ENCODE results near the gene NISCH.

Gene NISCH

DNA sequence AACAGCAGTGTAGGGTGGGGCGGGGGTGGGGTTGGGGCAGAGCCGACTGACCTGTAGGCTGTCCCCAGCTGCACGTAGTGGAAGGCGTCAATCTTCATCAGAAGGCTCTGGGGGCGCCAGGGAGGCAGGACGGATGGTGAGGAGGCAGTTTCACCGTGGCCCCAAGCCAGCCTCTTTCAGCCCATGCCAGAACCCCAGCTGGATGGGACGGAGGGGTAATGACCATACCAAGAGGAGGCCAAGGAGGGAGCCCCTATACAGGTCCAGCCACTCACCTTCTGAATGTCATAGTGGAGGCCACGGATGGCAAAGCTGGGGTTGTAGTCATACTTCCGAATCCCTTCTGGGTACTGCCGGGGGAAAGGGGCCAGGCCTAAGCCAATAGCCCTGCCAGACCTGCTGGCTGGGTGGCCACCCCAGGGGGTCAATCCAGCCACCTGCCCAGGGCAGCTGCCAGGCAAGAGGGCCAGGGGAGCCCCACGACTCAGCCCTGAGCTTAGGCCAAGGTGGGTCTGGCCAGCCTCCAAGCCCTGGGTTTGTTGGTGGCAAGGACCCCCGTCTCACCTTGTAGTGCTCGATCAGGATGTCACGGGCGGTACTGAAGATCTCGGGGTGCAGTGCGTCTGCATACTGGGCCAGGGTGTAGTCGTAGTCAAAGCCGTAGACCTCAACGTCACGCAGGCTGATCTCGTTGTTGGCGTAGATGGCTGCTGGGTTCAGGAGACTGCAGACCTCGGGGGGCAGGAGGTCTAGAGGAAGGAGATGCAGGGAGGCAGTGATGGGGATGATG is 73.4 kb downstream of the NISCH start:
- DNase-seq: no peak

GRCh38 chr3:52529376-52530333 is 74.3 kb downstream of the NISCH start:
- DNase-seq: no peak

GRCh38 chr3:52530918-52531826 is 75.8 kb downstream of the NISCH start:
- no peak for DNase-seq

- DNase-seq: no peak
Observed at GRCh38 chr3:52531860-52532516, 76.6 kb downstream of the NISCH start.

DNA sequence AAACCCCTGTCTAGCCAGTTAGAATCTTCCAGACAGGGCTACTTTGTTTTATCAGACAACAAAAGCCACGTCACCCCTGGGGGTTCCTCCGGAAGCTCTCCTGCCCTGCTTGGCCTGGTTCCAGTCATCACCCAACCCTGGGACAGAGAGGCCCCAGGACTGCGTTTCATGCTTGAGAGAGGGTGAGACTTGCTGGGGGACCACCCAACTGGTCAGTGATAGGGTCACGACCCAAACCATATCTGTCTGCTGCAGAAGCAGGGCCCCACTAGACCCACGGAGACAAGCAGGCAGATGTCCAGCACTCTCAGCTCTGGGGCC is 77.1 kb downstream of the NISCH start:
- no peak for DNase-seq

DNA sequence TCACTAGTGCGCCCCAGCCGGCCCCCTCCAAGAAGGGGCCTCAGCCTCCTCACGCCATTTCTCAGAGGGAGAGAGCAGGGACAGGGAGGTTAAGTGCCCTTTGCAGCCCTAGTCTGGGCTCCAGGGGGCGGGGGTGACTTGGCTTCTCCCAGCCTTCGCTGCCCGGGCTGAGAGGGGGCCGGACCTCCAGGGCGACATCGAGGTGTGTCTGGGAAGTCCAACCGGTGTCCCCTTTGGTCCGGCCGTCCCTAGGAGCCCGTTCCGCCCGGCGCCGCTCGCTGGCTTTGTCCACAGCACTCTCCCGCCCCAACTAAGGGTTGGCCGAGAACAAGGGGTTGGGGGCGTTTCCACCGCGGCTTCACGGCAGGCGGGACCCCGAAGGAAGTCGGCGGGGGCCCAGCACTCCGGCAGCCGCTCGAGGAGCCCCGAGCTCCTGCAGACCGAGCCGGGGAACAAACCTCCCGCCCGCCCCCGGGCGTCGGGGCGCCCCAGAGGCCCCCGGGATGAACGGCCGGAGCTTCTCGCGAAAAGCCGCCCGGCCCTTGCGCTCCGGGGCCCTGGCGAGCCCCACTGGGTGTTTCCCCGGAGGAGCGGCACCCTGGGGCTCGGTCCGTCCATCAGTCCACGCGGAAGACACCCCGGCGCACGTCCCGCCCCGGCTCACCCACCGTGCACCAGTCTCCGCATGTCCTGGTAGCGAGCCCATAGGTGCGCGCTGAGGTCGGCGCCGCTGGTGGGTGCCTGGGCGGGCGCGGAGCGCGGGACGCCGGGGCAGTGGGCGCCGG is 77.6 kb downstream of the NISCH start:
- peak in 1 of 2 donors; percentile 25 for DNase-seq

DNA sequence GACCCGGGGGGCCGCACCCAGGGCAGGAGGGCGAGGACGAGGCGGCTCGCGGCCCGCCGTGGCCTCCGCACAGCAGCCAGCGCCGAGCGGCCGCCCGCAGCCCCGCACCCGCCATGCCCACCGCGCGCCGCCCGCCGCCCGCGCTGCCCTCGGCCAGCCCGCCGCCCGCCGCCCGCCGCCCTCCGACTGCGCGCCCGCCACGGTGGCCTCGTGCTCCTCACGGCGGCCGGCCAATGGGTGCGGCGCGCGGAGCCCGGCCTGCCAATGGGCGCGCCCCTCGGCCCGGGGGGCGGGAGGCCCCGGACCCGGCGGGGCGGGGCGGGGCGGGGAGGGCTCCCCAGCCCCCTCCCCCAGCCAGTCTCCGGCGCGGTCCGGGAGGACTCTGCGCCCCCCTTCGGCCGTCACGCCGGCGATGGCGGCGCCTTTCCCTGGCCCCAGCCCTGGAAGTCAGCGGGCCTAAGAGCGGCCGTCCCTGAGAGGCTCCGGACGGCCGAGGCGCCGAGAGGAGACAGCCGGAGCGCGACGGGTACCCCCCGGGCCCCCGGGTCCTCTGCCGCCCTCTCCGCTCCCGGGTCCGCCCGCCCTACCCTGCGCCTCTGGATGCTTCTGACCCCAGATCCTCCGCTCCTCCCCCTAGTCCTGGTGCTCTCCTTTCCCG is 78.3 kb downstream of the NISCH start, which contains the start of gene NT5DC2:
NT5DC2 (minus strand) TSS at position 235 of the 658 bp plus-strand sequence; CDS start at position 115, 120 bp downstream.
- peak; percentile 47 to 65 for DNase-seq

DNA sequence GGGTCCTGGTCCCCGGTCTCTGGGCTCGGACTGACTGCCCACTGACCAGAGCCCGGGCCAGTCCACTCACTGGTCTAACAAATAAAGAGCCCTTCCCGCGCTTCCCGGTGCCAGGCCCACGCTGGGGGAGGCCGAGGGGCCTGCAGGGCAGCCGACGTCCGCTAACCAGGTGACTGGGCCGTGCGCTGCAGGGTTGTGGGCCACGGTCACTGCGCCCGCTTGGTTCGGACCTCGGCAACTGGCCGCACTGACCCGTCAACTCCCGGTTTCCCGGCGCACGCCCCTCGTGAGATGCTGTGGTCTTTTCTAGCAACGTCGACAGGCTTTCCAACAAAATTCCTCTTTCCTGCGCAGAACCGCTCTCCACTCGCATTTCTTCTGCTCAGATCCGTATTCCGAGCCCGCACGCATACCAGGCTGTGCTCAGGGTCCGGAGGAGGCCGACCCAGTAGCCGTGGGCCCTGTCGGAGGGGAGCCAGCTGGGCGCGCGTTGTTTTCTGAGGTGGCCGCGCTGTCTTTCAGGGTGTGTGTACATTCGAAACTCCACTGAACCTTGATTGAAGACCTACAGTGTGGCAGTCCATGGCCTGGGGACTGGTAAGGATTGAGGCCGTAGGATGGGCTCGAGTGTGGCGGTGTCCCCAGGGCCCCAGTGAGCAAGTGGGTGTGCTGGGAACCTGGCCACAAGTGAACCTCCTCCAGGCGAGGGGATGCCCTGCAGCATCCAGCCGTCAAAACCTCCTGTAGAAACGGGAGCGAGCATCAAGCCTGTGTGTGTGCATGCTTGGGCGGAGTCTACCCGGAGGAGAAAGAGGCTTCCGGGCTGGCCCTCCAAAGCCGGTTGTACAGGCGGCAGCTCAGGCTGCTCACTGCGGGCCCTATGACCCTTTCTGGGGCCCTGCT is 79.1 kb downstream of the NISCH start:
- no peak for DNase-seq

DNA sequence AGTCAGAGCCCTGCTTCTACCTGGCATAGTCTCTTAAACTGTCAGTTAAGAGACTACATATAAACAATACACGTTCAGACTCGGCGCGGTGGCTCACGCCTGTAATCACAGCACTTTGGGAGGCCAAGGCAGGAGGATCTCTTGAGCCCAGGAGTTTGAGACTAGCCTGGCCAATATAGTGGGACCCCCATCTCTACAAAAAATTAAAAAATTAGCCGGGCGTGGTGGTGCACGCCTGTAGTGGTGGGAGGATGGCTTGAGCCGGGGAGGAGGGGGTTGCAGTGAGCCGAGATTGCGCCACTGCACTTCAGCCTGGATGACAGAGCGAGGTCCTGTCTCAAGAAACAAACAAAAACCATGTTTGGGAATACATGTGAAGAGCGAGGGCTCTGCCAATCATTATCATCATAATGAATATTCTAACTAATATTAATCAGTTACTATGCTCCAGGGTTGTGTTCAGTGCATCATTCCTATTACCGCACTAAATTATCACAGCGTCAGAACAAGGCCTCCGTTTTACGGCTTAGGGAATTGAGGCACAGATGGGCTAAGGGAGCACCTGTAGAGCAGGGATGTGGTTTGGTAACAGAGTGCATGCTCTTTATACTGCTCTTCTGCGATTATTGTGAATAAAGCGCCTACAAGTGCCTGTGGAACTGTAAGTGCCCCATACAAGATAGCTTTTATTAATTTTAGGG is 80.2 kb downstream of the NISCH start:
- DNase-seq: no peak

GRCh38 chr3:52536112-52536368 is 80.6 kb downstream of the NISCH start:
- DNase-seq: no peak

DNA sequence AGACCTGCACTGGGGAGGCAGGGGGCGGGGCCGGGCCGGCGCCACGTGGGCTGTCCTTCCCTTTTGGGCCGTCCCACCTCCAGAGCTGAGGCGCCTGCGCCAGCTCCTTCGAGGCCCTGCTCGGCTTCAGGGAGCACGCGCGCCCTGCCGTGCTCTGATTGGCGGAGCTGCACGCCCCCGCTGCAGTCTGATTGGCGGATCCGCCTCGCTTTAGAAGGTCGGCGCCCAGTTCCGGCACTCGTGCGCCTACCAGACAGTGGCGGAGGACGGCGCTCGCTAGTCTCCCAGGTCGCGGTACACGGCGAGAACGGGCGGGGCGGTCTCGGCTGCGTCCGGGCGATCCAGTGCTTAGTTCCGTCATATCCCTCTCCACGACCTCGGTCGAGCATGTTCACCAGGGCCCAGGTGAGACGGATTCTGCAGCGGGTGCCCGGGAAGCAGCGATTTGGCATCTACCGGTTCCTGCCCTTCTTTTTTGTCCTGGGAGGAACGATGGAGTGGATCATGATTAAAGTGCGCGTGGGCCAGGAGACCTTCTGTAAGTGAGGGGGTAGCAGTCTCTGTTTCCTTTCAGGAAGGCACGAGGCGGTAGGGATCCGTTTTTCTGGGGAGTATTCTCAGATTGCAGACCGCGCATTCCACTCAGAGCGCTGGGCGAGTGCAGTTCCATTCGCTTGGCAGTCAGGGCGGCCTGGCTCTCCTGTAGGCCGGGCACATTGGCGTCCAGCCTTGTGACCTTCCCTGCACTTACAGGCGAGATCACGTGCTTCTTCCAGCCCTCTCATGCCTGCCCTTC is 81.2 kb downstream of the NISCH start, which contains the start of gene UQCC5:
UQCC5 (plus strand) TSS at position 237 of the 796 bp plus-strand sequence; CDS start at position 388, 151 bp downstream.
- DNase-seq: peak; percentile 94 to 95

DNA sequence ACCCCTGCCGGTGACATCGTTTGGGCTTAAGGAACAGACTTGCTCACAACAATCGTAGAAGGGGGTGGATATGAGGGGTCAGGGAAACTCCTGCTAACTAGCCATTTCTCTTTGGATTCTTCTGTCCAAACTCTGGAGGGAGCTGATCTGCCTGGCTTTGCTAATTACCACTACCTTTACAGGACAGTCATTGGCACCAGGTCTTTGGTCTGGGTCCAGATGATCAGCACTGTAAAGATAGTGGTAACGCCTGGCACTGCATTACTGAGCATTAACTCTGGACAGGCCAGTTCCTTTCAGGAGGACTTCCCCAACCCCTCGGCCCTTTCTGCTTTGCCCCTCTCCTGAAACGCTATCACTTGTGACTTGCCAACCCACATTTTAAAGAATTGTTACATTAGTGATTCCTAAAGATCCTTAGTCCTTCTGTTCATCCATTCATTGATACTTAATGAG is 81.8 kb downstream of the NISCH start:
- no peak for DNase-seq

DNA sequence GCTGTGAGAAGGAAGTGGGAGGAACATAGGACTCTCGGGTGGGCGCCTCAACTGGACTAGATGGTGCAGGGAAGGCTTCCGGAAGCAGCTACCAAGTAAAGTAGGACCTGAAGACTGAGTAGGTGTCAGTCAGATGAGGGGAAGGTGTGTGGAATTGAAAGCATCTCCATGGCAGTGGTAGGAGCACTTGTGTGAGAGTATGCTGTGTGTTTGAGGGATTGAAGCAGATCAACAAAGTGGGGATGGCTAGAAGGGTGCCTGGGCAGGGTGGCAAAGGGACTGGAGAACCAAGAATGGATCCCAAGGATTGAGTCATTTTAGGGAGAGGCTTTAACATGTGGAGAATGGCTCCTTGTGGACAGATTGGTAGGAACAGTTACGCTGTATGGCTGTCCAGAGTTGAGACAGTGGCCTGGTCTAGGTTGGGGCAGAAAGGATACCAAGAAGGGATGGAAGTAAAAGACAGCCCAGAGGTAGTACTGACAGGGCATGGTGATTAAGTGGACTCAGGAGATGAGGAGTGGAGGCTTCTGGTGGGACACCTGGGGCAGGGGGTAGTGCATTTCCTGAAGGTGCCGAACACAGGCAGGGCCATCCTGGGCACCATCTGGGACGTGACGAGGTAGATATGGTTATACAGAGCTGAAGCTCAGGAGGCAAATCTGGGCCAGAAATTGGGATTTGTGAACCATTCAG is 82.5 kb downstream of the NISCH start:
- DNase-seq: no peak

DNA sequence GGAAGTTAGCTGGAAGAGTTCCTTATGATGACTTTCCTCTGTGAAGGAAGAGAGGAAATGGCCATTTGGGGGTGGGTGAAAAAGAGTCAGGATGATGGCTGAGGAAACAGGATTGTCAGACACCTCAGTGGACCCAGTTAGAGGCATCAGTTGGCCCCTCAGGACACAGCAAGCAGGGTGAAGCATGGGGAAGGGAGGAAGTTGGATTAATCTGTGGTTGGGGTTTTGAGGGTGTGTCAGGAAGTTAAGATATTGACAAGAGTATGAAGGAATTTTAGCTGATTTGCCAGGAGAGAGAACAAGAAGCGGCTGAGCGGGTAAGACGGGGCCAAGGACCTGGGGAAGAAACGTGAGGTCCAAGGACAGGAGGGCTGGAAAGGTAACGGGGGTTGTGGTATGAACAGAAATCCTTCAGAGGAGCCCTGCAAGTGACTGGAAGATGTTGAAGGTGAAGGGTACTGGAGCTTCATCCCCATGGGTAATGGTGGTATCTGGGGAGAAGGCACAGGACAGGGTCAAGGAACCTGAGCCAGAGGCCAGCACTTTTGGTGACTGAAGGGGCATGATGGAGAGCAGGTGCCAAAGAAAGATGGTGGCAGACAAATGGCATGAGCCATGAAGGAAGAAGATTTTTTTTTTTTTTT is 83.7 kb downstream of the NISCH start:
- no peak for DNase-seq

DNA sequence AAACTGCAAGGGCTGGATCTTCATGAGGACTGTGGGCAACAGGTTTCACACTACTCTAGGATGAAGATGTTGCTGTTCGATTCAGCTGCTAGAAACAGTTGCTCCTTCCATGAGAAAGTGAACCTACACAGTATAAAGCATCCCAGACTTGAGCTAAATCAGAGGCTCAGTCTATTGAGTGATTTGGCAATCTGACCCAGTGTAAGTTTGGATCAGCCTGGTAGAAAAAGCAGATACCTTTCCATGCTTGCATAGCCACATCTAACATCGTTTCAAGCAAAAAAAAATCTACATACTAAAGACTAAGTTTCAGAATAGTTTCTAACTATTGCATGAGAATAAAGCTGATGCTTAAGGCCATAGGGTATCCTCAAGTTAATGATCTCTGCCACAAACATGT is 85.6 kb downstream of the NISCH start:
- no peak for DNase-seq
